GM21723 (cell line): ENCODE results near the gene USP12.
"Not testable (repeated sequence)": the region's sequence is repeated elsewhere in the genome, so short reads cannot be mapped to it uniquely, and the experiment has no call there.

Experiments
- ATAC-seq: cut with Tn5 transposase; IDR thresholded peaks from one replicate; pipeline ENCODE4 v1.9.1; 2021; ENCODE audit warnings: mild to moderate bottlenecking, moderate library complexity; ENCODE audit not compliant: unreplicated experiment

USP12 gene

GRCh38 chr13:27171244-27171826 lies at the start of gene USP12:
Gene USP12 (minus strand): TSS chr13:27171811. CDS start chr13:27171639, 172 bp downstream.
- peak; percentile 12 for ATAC-seq

GRCh38 chr13:27219611-27220010 lies 48.0 kb upstream of the USP12 start:
- no peak for ATAC-seq

GRCh38 chr13:27218861-27219260 lies 47.2 kb upstream of the USP12 start:
- not testable (repeated sequence) for ATAC-seq

- ATAC-seq = not testable (repeated sequence)
These were observed 46.2 kb upstream of the USP12 start for GRCh38 chr13:27217791-27218190.

GRCh38 chr13:27213386-27213785 lies 41.8 kb upstream of the USP12 start:
- ATAC-seq = not testable (repeated sequence)

GRCh38 chr13:27211771-27212364 lies 40.3 kb upstream of the USP12 start:
- ATAC-seq = no peak

GRCh38 chr13:27211271-27211670 lies 39.7 kb upstream of the USP12 start:
- no peak for ATAC-seq

GRCh38 chr13:27208514-27208913 lies 36.9 kb upstream of the USP12 start:
- no peak for ATAC-seq

GRCh38 chr13:27203854-27204253 lies 32.2 kb upstream of the USP12 start:
- ATAC-seq = no peak

GRCh38 chr13:27203186-27203585 lies 31.6 kb upstream of the USP12 start:
- ATAC-seq = no peak

- ATAC-seq = no peak
These were observed 30.1 kb upstream of the USP12 start for GRCh38 chr13:27201661-27202060.

GRCh38 chr13:27200413-27201070 lies 28.9 kb upstream of the USP12 start:
- no peak for ATAC-seq

- no peak for ATAC-seq
These were observed 28.1 kb upstream of the USP12 start for GRCh38 chr13:27199696-27200095.

- no peak for ATAC-seq
These were observed 27.6 kb upstream of the USP12 start for GRCh38 chr13:27199211-27199610.

- no peak for ATAC-seq
These were observed 23.5 kb upstream of the USP12 start for GRCh38 chr13:27194895-27195764.

GRCh38 chr13:27194209-27194608 lies 22.6 kb upstream of the USP12 start:
- no peak for ATAC-seq

- no peak for ATAC-seq
These were observed 21.9 kb upstream of the USP12 start for GRCh38 chr13:27193496-27193895.

GRCh38 chr13:27192973-27193372 lies 21.4 kb upstream of the USP12 start:
- ATAC-seq = no peak

GRCh38 chr13:27192367-27192766 lies 20.8 kb upstream of the USP12 start:
- ATAC-seq = not testable (repeated sequence)

GRCh38 chr13:27189192-27189591 lies 17.6 kb upstream of the USP12 start:
- no peak for ATAC-seq

GRCh38 chr13:27188239-27188638 lies 16.6 kb upstream of the USP12 start:
- no peak for ATAC-seq
